Endothelial cell of umbilical vein (primary cell): ENCODE data around the gene KLF15. TPM values are rescaled to one million over a fixed set of nuclear protein-coding genes. Genes with fewer than 3 reads are reported as not detected.

ENCODE experiments used
- BruUV-seq: library from RNA; stranded (reverse); fragments of 400-500 nt; replicated peaks from 2 replicates; lab custom pipeline; 2021; lab: Mats Ljungman, UMichigan
- CTCF ChIA-PET: fragments of 300-600, 350-600 bp; sonication (Branson Sonifier 250); formaldehyde crosslinking; loops from one replicate; lab custom pipeline; 2021; ENCODE audit warnings: antibody characterized with exemption, inconsistent platforms; lab: Charles Lee
- POLR2A ChIA-PET: fragments of 300-600, 350-600 bp; sonication (Branson Sonifier 250); formaldehyde crosslinking; loops from one replicate; lab custom pipeline; 2021; ENCODE audit warnings: antibody characterized with exemption, inconsistent platforms; lab: Charles Lee
- DNase-seq: peaks from one replicate; pipeline ENCODE4 v3.0.0-alpha.2; 2011; ENCODE audit warnings: low read depth, low spot score
- FAIRE-seq: peaks from 2 replicates; lab custom pipeline; 2011; peaks lifted over from hg19 to GRCh38; lab: Jason Lieb, UNC
- H2AFZ ChIP-seq: 2 replicates; pipeline ENCODE4 v1.6.0; 2012; ENCODE audit warnings: low read depth, low read length, control low read depth, inconsistent platforms
- H3K27ac ChIP-seq: 2 replicates; pipeline ENCODE4 v1.5.1; 2011; ENCODE audit warnings: low read depth, mild to moderate bottlenecking, control low read depth, low read length, moderate library complexity; ENCODE audit not compliant: insufficient read depth
- H3K27me3 ChIP-seq, 2 experiments: 2 replicates each; pipeline versions ENCODE4 v1.6.0 to v1.6.1; 2011; ENCODE audit warnings: low read length in 2 of 2, mixed read lengths in 1 of 2; ENCODE audit not compliant: control insufficient read depth in 2 of 2, insufficient read depth in 2 of 2
- H3K36me3 ChIP-seq, 2 experiments: 2 replicates in 1 of 2; 3 replicates in 1 of 2; pipeline ENCODE4 v1.5.1; 2011; ENCODE audit warnings: low read length in 2 of 2, mild to moderate bottlenecking in 1 of 2, moderate library complexity in 1 of 2; ENCODE audit not compliant: control insufficient read depth in 2 of 2, insufficient read depth in 2 of 2; ENCODE audit errors: extremely low read depth in 1 of 2
- H3K4me1 ChIP-seq: 3 replicates; pipeline ENCODE4 v1.5.1; 2011; ENCODE audit warnings: mild to moderate bottlenecking, low read length; ENCODE audit not compliant: control insufficient read depth, insufficient read depth; ENCODE audit errors: extremely low read depth
- H3K4me2 ChIP-seq: 2 replicates; pipeline ENCODE4 v1.6.1; 2011; ENCODE audit warnings: low read length, control low read depth, mixed read lengths; ENCODE audit not compliant: insufficient read depth
- H3K4me3 ChIP-seq, 3 experiments: fragments of 200-600 bp in 1 of 3; sonication (generic), shearing (Covaris generic) in 1 of 3; replicated peaks in 1 of 3; 2 replicates each; pipeline ENCODE4 v1.5.1; 2011 to 2016; ENCODE audit warnings: control low read depth in 3 of 3, low read length in 3 of 3, mild to moderate bottlenecking in 2 of 3, inconsistent platforms in 1 of 3, low read depth in 1 of 3, moderate library complexity in 1 of 3; ENCODE audit not compliant: insufficient read depth in 1 of 3
- H3K79me2 ChIP-seq: 2 replicates; pipeline ENCODE4 v1.6.0; 2012; ENCODE audit warnings: low read length, inconsistent platforms; ENCODE audit not compliant: control insufficient read depth, insufficient read depth
- H3K9ac ChIP-seq: replicated peaks from 2 replicates; pipeline ENCODE3; 2011; ENCODE audit warnings: low read length, control low read depth; ENCODE audit not compliant: insufficient read depth; ENCODE audit errors: extremely low read depth
- H3K9me1 ChIP-seq: replicated peaks from 3 replicates; pipeline ENCODE4 v1.6.0; 2011; ENCODE audit warnings: mild to moderate bottlenecking, low read length; ENCODE audit not compliant: control insufficient read depth, insufficient read depth; ENCODE audit errors: extremely low read depth
- H3K9me3 ChIP-seq: replicated peaks from 2 replicates; pipeline ENCODE4 v1.5.1; 2012; ENCODE audit warnings: low read length, inconsistent platforms; ENCODE audit not compliant: control insufficient read depth, insufficient read depth
- H4K20me1 ChIP-seq: replicated peaks from 2 replicates; pipeline ENCODE3; 2011; ENCODE audit warnings: mild to moderate bottlenecking, low read length; ENCODE audit not compliant: control insufficient read depth, insufficient read depth; ENCODE audit errors: extremely low read depth
- CTCF ChIP-seq, 2 donors: IDR thresholded peaks; 1 replicate in 1 of 2; 2 replicates in 1 of 2; pipeline ENCODE4 v1.5.1; 2011; ENCODE audit warnings: low read length in 2 of 2, mild to moderate bottlenecking in 2 of 2, moderate library complexity in 2 of 2, control low read depth in 1 of 2, inconsistent platforms in 1 of 2, low read depth in 1 of 2; ENCODE audit not compliant: insufficient read depth in 1 of 2; ENCODE audit errors: extremely low read depth in 1 of 2
- EZH2 ChIP-seq: IDR thresholded peaks from 2 replicates; pipeline ENCODE4 v1.6.1; 2012; ENCODE audit warnings: borderline replicate concordance, low read depth, mild to moderate bottlenecking, moderate library complexity, low read length, inconsistent platforms; ENCODE audit not compliant: severe bottlenecking
- FOS ChIP-seq: IDR thresholded peaks from 2 replicates; pipeline ENCODE4 v1.6.1; 2011; ENCODE audit warnings: mild to moderate bottlenecking, low read length, moderate library complexity, borderline replicate concordance; ENCODE audit not compliant: insufficient read depth
- GATA2 ChIP-seq: IDR thresholded peaks from 2 replicates; pipeline ENCODE4 v1.7.0; 2011; ENCODE audit warnings: low read depth, mild to moderate bottlenecking, moderate library complexity, mixed read lengths, low read length; ENCODE audit not compliant: insufficient read length, insufficient read depth
- JUN ChIP-seq: IDR thresholded peaks from 2 replicates; pipeline ENCODE4 v1.6.1; 2011; ENCODE audit warnings: borderline replicate concordance, low read depth; ENCODE audit not compliant: insufficient read length, insufficient read depth
- MAX ChIP-seq: IDR thresholded peaks from 2 replicates; pipeline ENCODE4 v1.6.1; 2011; ENCODE audit not compliant: insufficient read depth, insufficient read length
- MYC ChIP-seq: IDR thresholded peaks from one replicate; pipeline ENCODE4 v1.6.1; 2011; ENCODE audit warnings: mild to moderate bottlenecking, low read depth, low read length
- POLR2A ChIP-seq: IDR thresholded peaks from 2 replicates; pipeline ENCODE4 v1.6.1; 2012; ENCODE audit warnings: low read depth, mild to moderate bottlenecking, control low read depth, low read length
- POLR2AphosphoS5 ChIP-seq: IDR thresholded peaks from 2 replicates; pipeline ENCODE4 v1.6.1; 2012; ENCODE audit warnings: low read depth, mild to moderate bottlenecking, control low read depth, low read length, moderate library complexity; ENCODE audit not compliant: insufficient read depth
- dilution Hi-C: fragments of 300-500 bp; cut with MboI; formaldehyde crosslinking; loops from one replicate; pipeline ENCODE4 v1.15.0; 2019; ENCODE audit warnings: low sequenced_read_pairs; ENCODE audit not compliant: extremely low pct_ligation_motif_present
- intact Hi-C: fragments of 100-400 bp; cut with micrococcal nuclease; formaldehyde crosslinking; loops from one replicate; pipeline ENCODE4 v1.10.0; 2022
- polyA plus RNA-seq, 4 experiments: library from polyadenylated mRNA; depleted of rRNA in 3 of 4; stranded (reverse) in 3 of 4; unstranded in 1 of 4; fragments of >200 nt; gene quantifications; 2 replicates each; pipeline versions ENCODE4 v1.2.1 to v1.2.3, GENCODE V29; 2011 to 2012; ENCODE audit warnings: missing spikeins in 1 of 4
- total RNA-seq: library from RNA; stranded (reverse); gene quantifications from 2 replicates; pipeline ENCODE4 v1.2.3, GENCODE V29; 2021

Gene KLF15
- total and polyA plus RNA-seq, 2 donors (not counting 3 experiments of a cell fraction or from before 2014, with no cell fraction given) = 2.2 to 3.0 TPM

- no peak overlapping the region for H2AFZ ChIP-seq
- no peaks in the 10 kb centered on the region for H3K27me3 ChIP-seq
- H3K9me3 ChIP-seq = no peaks in the 10 kb centered on the region
- H3K4me2 ChIP-seq = no peak overlapping the region
- H3K4me1 ChIP-seq = no peaks in the 10 kb centered on the region
- no peaks in the 10 kb centered on the region for H4K20me1 ChIP-seq
- intact Hi-C loops = no loop called here
- POLR2A ChIA-PET = no interaction called here
- FAIRE-seq (no peak), DNase-seq (no peak)
- H3K79me2 ChIP-seq = no peaks in the 10 kb centered on the region
- H3K9me1 ChIP-seq = no peaks in the 10 kb centered on the region
- H3K4me3 ChIP-seq = no peak overlapping the region
- BruUV-seq = no TSS peak
- H3K27ac ChIP-seq = no peak overlapping the region
- no peaks in the 10 kb centered on the region for H3K36me3 ChIP-seq
- H3K9ac ChIP-seq = no peak overlapping the region
- dilution Hi-C loops = no loop called here
- CTCF ChIA-PET = no interaction called here
- TF ChIP-seq POLR2AphosphoS5 (no peak), FOS (no peak), GATA2 (no peak), MYC (no peak), MAX (no peak), JUN (no peak), POLR2A (no peak), CTCF (IDR thresholded peaks at IDR 0.05; ENCODE audit: extremely low read depth in 1 of 2, insufficient read depth in 1 of 2, low read depth in 1 of 2, low read length in 2 of 2) (no peak), EZH2 (no peak)
Measured at GRCh38 chr3:126321490-126321889, 35.7 kb downstream of the KLF15 start.
